HepG2 (cell line): Measurements from ENCODE around the gene DENND5B. TPM values are rescaled to one million over a fixed set of nuclear protein-coding genes. Genes with fewer than 3 reads are reported as not detected.

ENCODE experiments used
- BCL6 ChIP-seq: IDR thresholded peaks from 2 replicates; pipeline ENCODE4 v1.6.1; 2016; ENCODE audit warnings: missing genetic modification reagents, missing compliant biosample characterization
- DNMT1 ChIP-seq: sonication (generic); formaldehyde crosslinking; IDR thresholded peaks from 2 replicates; pipeline ENCODE4 v1.5.1; 2020; ENCODE audit warnings: mild to moderate bottlenecking, missing genetic modification reagents
- EHMT2 ChIP-seq: fragments of 200-600 bp; sonication (generic); IDR thresholded peaks from 2 replicates; pipeline ENCODE4 v1.7.0; 2017; ENCODE audit warnings: antibody characterized with exemption, low read depth, low read length, borderline replicate concordance
- HOXA7 ChIP-seq: sonication (generic); formaldehyde crosslinking; IDR thresholded peaks from 2 replicates; pipeline ENCODE4 v1.8.1; 2022; ENCODE audit warnings: mild to moderate bottlenecking, missing genetic modification reagents, moderate library complexity
- ISL2 ChIP-seq: sonication (generic); formaldehyde crosslinking; IDR thresholded peaks from 2 replicates; pipeline ENCODE4 v1.5.0; 2020; ENCODE audit warnings: missing genetic modification reagents
- MTF1 ChIP-seq: sonication (generic); formaldehyde crosslinking; IDR thresholded peaks from 2 replicates; pipeline ENCODE4 v1.5.0; 2020; ENCODE audit warnings: missing genetic modification reagents
- PAX8 ChIP-seq: sonication (generic); formaldehyde crosslinking; IDR thresholded peaks from 2 replicates; pipeline ENCODE4 v1.8.0; 2022; ENCODE audit warnings: mild to moderate bottlenecking, missing genetic modification reagents, borderline replicate concordance
- RBM22 ChIP-seq: fragments of 200-400 bp; formaldehyde crosslinking; optimal IDR thresholded peaks from 2 replicates; pipeline ENCODE3; 2017; ENCODE audit warnings: mild to moderate bottlenecking, low read length, moderate library complexity
- RNF2 ChIP-seq: fragments of 450-650 bp; conservative IDR thresholded peaks from 2 replicates; pipeline ENCODE4 v1.6.1; 2016; ENCODE audit warnings: low read depth
- RXRA ChIP-seq: sonication (generic); formaldehyde crosslinking; IDR thresholded peaks from 2 replicates; pipeline ENCODE4 v1.5.1; 2020; ENCODE audit warnings: missing genetic modification reagents
- RXRB ChIP-seq: IDR thresholded peaks from 2 replicates; pipeline ENCODE4 v1.6.1; 2016; ENCODE audit warnings: borderline replicate concordance, missing genetic modification reagents, missing compliant biosample characterization
- SAP130 ChIP-seq: IDR thresholded peaks from 2 replicates; pipeline ENCODE4 v1.6.1; 2016; ENCODE audit warnings: low read depth
- SOX5 ChIP-seq: IDR thresholded peaks from 2 replicates; pipeline ENCODE4 v1.6.1; 2016; ENCODE audit warnings: borderline replicate concordance
- YY1 ChIP-seq: IDR thresholded peaks from 2 replicates; pipeline ENCODE4 v1.6.1; 2011; ENCODE audit warnings: low read length, low read depth, moderate library complexity, mild to moderate bottlenecking; ENCODE audit not compliant: insufficient read depth, insufficient replicate concordance
- ZFP82 ChIP-seq: sonication (generic); formaldehyde crosslinking; IDR thresholded peaks from 2 replicates; pipeline ENCODE4 v1.5.1; 2020; ENCODE audit warnings: mild to moderate bottlenecking, missing genetic modification reagents, borderline replicate concordance
- ZMAT3 ChIP-seq: sonication (generic); formaldehyde crosslinking; conservative IDR thresholded peaks from 2 replicates; pipeline ENCODE4 v1.7.0; 2021; ENCODE audit warnings: missing genetic modification reagents
- ZNF605 ChIP-seq: sonication (generic); formaldehyde crosslinking; IDR thresholded peaks from 2 replicates; pipeline ENCODE4 v1.8.0; 2022; ENCODE audit warnings: mild to moderate bottlenecking, missing genetic modification reagents
- ZSCAN25 ChIP-seq: sonication (generic); formaldehyde crosslinking; IDR thresholded peaks from 2 replicates; pipeline ENCODE4 v1.8.0; 2022; ENCODE audit warnings: mild to moderate bottlenecking, missing genetic modification reagents
- polyA plus RNA-seq, 8 experiments: library from polyadenylated mRNA; depleted of rRNA in 3 of 8; stranded (reverse) in 7 of 8; unstranded in 1 of 8; fragments of >200 nt; fragmentation: Illumina TruSeq in 4 of 8; extraction: Trizol in 4 of 8; gene quantifications; 2 replicates each; pipeline versions ENCODE4 v1.2.1 to v1.2.3, GENCODE V29; 2011 to 2016; ENCODE audit warnings: low read depth in 4 of 8, missing spikeins in 1 of 8, mixed read lengths in 1 of 8; ENCODE audit not compliant: insufficient read depth in 1 of 8
- total RNA-seq, 5 experiments: library from RNA; depleted of rRNA; stranded (reverse); fragments of >200 nt; fragmentation: Illumina TruSeq; extraction: Trizol; gene quantifications; 2 replicates each; pipeline ENCODE4 v1.2.3, GENCODE V29; 2016; ENCODE audit warnings: low read depth in 1 of 5
- TF ChIP-seq, protein P1 (sequence below): sonication (generic); formaldehyde crosslinking; IDR thresholded peaks from 2 replicates; pipeline ENCODE4 v1.9.0; 2021; ENCODE audit warnings: missing genetic modification reagents, mild to moderate bottlenecking, borderline replicate concordance
- TF ChIP-seq, protein P2 (sequence below): sonication (generic); formaldehyde crosslinking; IDR thresholded peaks from 2 replicates; pipeline ENCODE4 v1.5.1; 2020; ENCODE audit warnings: missing genetic modification reagents, mild to moderate bottlenecking, borderline replicate concordance
- TF ChIP-seq, protein P3 (sequence below): IDR thresholded peaks from 2 replicates; pipeline ENCODE4 v1.6.1; 2016; ENCODE audit warnings: missing biosample characterization, missing genetic modification reagents, low read depth
- TF ChIP-seq, protein P4 (sequence below): sonication (generic); formaldehyde crosslinking; IDR thresholded peaks from 2 replicates; pipeline ENCODE4 v1.8.1; 2022; ENCODE audit warnings: mild to moderate bottlenecking, missing genetic modification reagents

Gene DENND5B
- total and polyA plus RNA-seq, 2 of the 13 experiments (the other 11 are each of a cell fraction or from before 2014, with no cell fraction given): 14.7 to 18.7 TPM

DNA sequence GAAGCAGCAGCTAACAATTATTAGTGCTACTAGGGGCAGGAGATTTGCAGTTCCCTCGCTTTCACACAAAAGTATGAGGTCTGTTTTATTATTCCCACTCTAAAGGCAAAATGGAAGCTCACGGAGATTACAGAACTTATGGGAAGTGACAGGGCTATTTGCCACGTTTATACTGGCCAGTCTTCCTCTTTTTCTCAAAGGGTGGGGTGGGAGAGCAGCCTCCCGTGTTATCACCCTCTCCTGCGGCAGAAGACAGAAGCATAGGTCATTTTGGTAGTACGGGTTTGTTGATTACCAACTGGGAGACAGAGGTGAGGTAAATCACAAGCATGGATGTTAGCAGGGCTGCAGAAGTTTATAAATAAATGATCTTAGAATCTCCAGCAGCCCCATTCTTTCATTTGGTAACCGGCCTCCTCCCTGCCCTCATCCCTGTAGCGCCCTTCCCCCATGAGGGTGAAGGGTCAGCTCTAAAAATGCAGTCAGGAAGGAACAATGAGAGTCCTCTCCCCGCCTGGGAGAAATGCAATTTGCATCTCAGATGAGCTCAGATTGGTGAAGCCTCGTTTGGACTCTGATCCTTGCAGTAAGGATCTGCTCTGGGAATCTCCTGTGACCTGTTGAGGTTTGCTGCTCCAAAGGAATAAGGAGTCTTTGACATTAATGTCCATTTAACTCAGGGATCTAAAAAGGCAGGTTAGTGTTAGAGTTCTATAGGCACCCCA is 220.2 kb downstream of the DENND5B start (continued):
- no peak for TF ChIP-seq ZSCAN25 (CRISPR knock-in tag)
- TF ChIP-seq, protein P1, sequence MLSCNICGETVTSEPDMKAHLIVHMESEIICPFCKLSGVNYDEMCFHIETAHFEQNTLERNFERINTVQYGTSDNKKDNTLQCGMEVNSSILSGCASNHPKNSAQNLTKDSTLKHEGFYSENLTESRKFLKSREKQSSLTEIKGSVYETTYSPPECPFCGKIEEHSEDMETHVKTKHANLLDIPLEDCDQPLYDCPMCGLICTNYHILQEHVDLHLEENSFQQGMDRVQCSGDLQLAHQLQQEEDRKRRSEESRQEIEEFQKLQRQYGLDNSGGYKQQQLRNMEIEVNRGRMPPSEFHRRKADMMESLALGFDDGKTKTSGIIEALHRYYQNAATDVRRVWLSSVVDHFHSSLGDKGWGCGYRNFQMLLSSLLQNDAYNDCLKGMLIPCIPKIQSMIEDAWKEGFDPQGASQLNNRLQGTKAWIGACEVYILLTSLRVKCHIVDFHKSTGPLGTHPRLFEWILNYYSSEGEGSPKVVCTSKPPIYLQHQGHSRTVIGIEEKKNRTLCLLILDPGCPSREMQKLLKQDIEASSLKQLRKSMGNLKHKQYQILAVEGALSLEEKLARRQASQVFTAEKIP: no peak
- no peak for TF ChIP-seq DNMT1 (CRISPR knock-in tag)
- TF ChIP-seq SOX5 (CRISPR knock-in tag): peak; percentile 70; the same call in 1 of the 2 replicates
- no peak for TF ChIP-seq ZMAT3 (CRISPR knock-in tag)
- peak; percentile 14; the same call in 1 of the 2 replicates for TF ChIP-seq SAP130 (CRISPR knock-in tag)
- TF ChIP-seq EHMT2: no peak
- TF ChIP-seq PAX8: no peak
- TF ChIP-seq, protein P2, sequence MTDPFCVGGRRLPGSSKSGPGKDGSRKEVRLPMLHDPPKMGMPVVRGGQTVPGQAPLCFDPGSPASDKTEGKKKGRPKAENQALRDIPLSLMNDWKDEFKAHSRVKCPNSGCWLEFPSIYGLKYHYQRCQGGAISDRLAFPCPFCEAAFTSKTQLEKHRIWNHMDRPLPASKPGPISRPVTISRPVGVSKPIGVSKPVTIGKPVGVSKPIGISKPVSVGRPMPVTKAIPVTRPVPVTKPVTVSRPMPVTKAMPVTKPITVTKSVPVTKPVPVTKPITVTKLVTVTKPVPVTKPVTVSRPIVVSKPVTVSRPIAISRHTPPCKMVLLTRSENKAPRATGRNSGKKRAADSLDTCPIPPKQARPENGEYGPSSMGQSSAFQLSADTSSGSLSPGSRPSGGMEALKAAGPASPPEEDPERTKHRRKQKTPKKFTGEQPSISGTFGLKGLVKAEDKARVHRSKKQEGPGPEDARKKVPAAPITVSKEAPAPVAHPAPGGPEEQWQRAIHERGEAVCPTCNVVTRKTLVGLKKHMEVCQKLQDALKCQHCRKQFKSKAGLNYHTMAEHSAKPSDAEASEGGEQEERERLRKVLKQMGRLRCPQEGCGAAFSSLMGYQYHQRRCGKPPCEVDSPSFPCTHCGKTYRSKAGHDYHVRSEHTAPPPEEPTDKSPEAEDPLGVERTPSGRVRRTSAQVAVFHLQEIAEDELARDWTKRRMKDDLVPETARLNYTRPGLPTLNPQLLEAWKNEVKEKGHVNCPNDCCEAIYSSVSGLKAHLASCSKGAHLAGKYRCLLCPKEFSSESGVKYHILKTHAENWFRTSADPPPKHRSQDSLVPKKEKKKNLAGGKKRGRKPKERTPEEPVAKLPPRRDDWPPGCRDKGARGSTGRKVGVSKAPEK (CRISPR knock-in tag): no peak
- TF ChIP-seq RXRA (CRISPR knock-in tag): peak; percentile 70; the same call in 1 of the 2 replicates
- no peak for TF ChIP-seq RBM22
- TF ChIP-seq RXRB (CRISPR knock-in tag): peak; percentile 54; the same call in 1 of the 2 replicates
- TF ChIP-seq BCL6 (CRISPR knock-in tag): peak; percentile 33; the same call in 1 of the 2 replicates
- no peak for TF ChIP-seq YY1
- TF ChIP-seq, protein P3, sequence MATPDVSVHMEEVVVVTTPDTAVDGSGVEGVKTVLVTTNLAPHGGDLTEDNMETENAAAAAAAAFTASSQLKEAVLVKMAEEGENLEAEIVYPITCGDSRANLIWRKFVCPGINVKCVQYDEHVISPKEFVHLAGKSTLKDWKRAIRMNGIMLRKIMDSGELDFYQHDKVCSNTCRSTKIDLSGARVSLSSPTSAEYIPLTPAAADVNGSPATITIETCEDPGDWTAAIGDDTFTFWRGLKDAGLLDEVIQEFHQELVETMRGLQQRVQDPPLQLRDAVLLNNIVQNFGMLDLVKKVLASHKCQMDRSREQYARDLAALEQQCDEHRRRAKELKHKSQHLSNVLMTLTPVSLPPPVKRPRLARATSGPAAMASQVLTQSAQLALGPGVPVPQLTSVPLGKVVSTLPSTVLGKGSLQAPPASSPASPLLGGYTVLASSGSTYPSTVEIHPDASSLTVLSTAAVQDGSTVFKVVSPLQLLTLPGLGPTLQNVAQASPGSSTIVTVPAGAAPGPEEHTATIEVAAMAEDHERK (CRISPR knock-in tag): no peak
- no peak for TF ChIP-seq ISL2
- TF ChIP-seq ZNF605 (CRISPR knock-in tag): no peak
- TF ChIP-seq MTF1 (CRISPR knock-in tag): no peak
- no peak for TF ChIP-seq RNF2
- TF ChIP-seq HOXA7: no peak
- no peak for TF ChIP-seq ZFP82 (CRISPR knock-in tag)
- TF ChIP-seq, protein P4, sequence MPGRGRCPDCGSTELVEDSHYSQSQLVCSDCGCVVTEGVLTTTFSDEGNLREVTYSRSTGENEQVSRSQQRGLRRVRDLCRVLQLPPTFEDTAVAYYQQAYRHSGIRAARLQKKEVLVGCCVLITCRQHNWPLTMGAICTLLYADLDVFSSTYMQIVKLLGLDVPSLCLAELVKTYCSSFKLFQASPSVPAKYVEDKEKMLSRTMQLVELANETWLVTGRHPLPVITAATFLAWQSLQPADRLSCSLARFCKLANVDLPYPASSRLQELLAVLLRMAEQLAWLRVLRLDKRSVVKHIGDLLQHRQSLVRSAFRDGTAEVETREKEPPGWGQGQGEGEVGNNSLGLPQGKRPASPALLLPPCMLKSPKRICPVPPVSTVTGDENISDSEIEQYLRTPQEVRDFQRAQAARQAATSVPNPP (CRISPR knock-in tag): no peak
